K562 (cell line): ENCODE data around the gene MAML1. TPM values are rescaled to one million over a fixed set of nuclear protein-coding genes. Genes with fewer than 3 reads are reported as not detected.

ENCODE experiments used
- ARID1B ChIP-seq: fragments of 450-650 bp; IDR thresholded peaks from 2 replicates; pipeline ENCODE4 v1.6.1; 2016; ENCODE audit warnings: antibody characterized with exemption, mild to moderate bottlenecking, inconsistent platforms
- CBFA2T2 ChIP-seq: fragments of 450-650 bp; conservative IDR thresholded peaks from 2 replicates; pipeline ENCODE4 v1.6.1; 2017; ENCODE audit warnings: mild to moderate bottlenecking
- CBX1 ChIP-seq: sonication (generic); IDR thresholded peaks from 2 replicates; pipeline ENCODE4 v1.6.1; 2016; ENCODE audit warnings: antibody characterized with exemption, low read depth, mild to moderate bottlenecking
- CXXC5 ChIP-seq: fragments of 250-450 bp; sonication (Bioruptor Pico); IDR thresholded peaks from 2 replicates; pipeline ENCODE4 v1.8.0; 2022; ENCODE audit warnings: inconsistent platforms, mild to moderate bottlenecking, moderate library complexity
- DACH1 ChIP-seq: fragments of 450-650 bp; IDR thresholded peaks from 2 replicates; pipeline ENCODE4 v1.6.1; 2018; ENCODE audit not compliant: partially characterized antibody
- KDM2B ChIP-seq: fragments of 250-450 bp; sonication (Bioruptor Pico); IDR thresholded peaks from 2 replicates; pipeline ENCODE4 v1.8.0; 2021; ENCODE audit warnings: mild to moderate bottlenecking, moderate library complexity
- KLF16 ChIP-seq: IDR thresholded peaks from 2 replicates; pipeline ENCODE4 v1.6.1; 2016; ENCODE audit warnings: antibody characterized with exemption
- NRF1 ChIP-seq, 2 experiments: fragments of 450-650 bp; IDR thresholded peaks in 1 of 2; conservative IDR thresholded peaks in 1 of 2; 2 replicates each; pipeline ENCODE4 v1.6.1; 2014; ENCODE audit warnings: mild to moderate bottlenecking in 2 of 2
- POLR2AphosphoS5 ChIP-seq: IDR thresholded peaks from 2 replicates; pipeline ENCODE4 v1.6.1; 2011; ENCODE audit warnings: mild to moderate bottlenecking, low read depth, low read length, moderate library complexity; ENCODE audit not compliant: control insufficient read depth, insufficient read depth
- TAL1 ChIP-seq: fragments of 450-650 bp; IDR thresholded peaks from 2 replicates; pipeline ENCODE4 v1.6.1; 2016; ENCODE audit warnings: mild to moderate bottlenecking
- TEAD4 ChIP-seq, 2 experiments: sonication (generic) in 1 of 2; formaldehyde crosslinking in 1 of 2; IDR thresholded peaks; 2 replicates each; pipeline versions ENCODE4 v1.6.1 to v1.8.0; 2012 to 2022; ENCODE audit warnings: borderline replicate concordance in 1 of 2, inconsistent platforms in 1 of 2, low read length in 1 of 2, mild to moderate bottlenecking in 1 of 2, missing genetic modification reagents in 1 of 2
- ZBTB7A ChIP-seq: IDR thresholded peaks from 2 replicates; pipeline ENCODE4 v1.6.1; 2011; ENCODE audit warnings: low read depth, mild to moderate bottlenecking, low read length, moderate library complexity, borderline replicate concordance; ENCODE audit not compliant: control insufficient read depth
- ZBTB8A ChIP-seq: fragments of 450-650 bp; IDR thresholded peaks from 2 replicates; pipeline ENCODE4 v1.6.1; 2018; ENCODE audit warnings: mild to moderate bottlenecking, moderate library complexity; ENCODE audit not compliant: partially characterized antibody
- ZNF143 ChIP-seq: sonication (generic); formaldehyde crosslinking; IDR thresholded peaks from 2 replicates; pipeline ENCODE4 v1.9.0; 2022; ENCODE audit warnings: mild to moderate bottlenecking, missing genetic modification reagents
- polyA plus RNA-seq, 8 experiments: library from polyadenylated mRNA; depleted of rRNA in 4 of 8; stranded (reverse) in 5 of 8; unstranded in 3 of 8; fragments of >200 nt; fragmentation: Nextera tagmentation in 2 of 8; fragmentation: Illumina TruSeq in 1 of 8; extraction: Ambion mirVana in 2 of 8; extraction: Trizol in 1 of 8; gene quantifications; 2 replicates each; pipeline versions ENCODE4 v1.2.1 to v1.2.3, GENCODE V29; 2011 to 2014; ENCODE audit warnings: inconsistent platforms in 1 of 8, missing spikeins in 1 of 8
- total RNA-seq, 7 experiments: library from RNA; depleted of rRNA in 6 of 7; stranded (reverse); fragments of >200 nt in 6 of 7; fragmentation: Illumina TruSeq in 2 of 7; extraction: Trizol in 2 of 7; gene quantifications; 2 replicates each; pipeline versions ENCODE4 v1.2.1 to v1.2.3, GENCODE V29; 2011 to 2021; ENCODE audit warnings: low replicate concordance in 1 of 7
- TF ChIP-seq, protein P1 (sequence below): sonication (generic); formaldehyde crosslinking; IDR thresholded peaks from 2 replicates; pipeline ENCODE4 v1.8.0; 2022; ENCODE audit warnings: missing genetic modification reagents, mild to moderate bottlenecking, borderline replicate concordance
- TF ChIP-seq, protein P2 (sequence below): IDR thresholded peaks from 2 replicates; pipeline ENCODE4 v1.6.1; 2011; ENCODE audit warnings: borderline replicate concordance, low read depth, mild to moderate bottlenecking, moderate library complexity, low read length; ENCODE audit not compliant: insufficient read depth, poor library complexity, severe bottlenecking
- TF ChIP-seq, protein P3 (sequence below): fragments of 250-450 bp; sonication (Bioruptor Pico); IDR thresholded peaks from 2 replicates; pipeline ENCODE4 v1.8.0; 2022; ENCODE audit warnings: moderate library complexity, mild to moderate bottlenecking, inconsistent platforms
- TF ChIP-seq, protein P4 (sequence below): sonication (generic); formaldehyde crosslinking; IDR thresholded peaks from 2 replicates; pipeline ENCODE4 v1.5.0; 2020; ENCODE audit warnings: missing genetic modification reagents
- TF ChIP-seq, protein P5 (sequence below): IDR thresholded peaks from 2 replicates; pipeline ENCODE4 v1.6.1; 2014; ENCODE audit warnings: antibody characterized with exemption
- TF ChIP-seq, protein P6 (sequence below): fragments of 450-650 bp; formaldehyde crosslinking; IDR thresholded peaks from 2 replicates; pipeline ENCODE4 v1.4.0; 2022; ENCODE audit warnings: missing genetic modification characterization

The MAML1 gene
- total and polyA plus RNA-seq, 9 of the 15 experiments (the other 6 are each of a cell fraction or from before 2014, with no cell fraction given) = 0.32 to 18.4 (median 7.0) TPM

DNA sequence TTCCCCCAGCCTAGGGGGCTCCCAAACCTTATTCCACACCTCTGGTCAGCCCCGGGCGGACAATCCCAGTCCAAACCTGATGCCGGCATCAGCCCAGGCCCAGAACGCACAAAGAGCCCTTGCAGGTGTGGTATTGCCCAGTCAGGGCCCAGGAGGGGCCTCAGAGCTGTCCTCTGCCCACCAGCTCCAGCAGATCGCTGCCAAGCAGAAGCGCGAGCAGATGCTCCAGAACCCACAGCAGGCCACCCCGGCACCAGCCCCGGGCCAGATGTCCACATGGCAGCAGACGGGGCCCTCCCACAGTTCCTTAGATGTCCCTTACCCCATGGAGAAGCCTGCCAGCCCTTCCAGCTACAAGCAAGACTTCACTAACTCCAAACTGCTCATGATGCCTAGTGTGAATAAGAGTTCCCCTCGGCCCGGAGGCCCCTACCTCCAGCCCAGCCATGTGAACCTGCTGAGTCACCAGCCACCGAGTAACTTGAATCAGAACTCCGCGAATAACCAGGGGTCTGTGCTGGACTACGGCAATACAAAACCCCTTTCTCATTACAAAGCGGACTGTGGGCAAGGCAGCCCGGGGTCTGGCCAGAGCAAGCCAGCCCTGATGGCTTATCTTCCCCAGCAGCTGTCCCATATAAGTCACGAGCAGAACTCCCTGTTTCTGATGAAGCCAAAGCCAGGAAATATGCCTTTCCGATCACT lies 33.6 kb downstream of the MAML1 start (continued):
- TF ChIP-seq ZBTB7A (peak; percentile 45; the same call in 1 of the 2 replicates), ZNF143 (CRISPR knock-in tag) (no peak), KDM2B (no peak), TEAD4 (IDR thresholded peaks at IDR 0.05; ENCODE audit: low read length) (peak; percentile 44; the same call in 1 of the 2 replicates), TEAD4 (CRISPR knock-in tag; IDR thresholded peaks at IDR 0.05; ENCODE audit: borderline replicate concordance) (no peak), CBX1 (no peak), CXXC5 (peak; percentile 22; the same call in 1 of the 2 replicates), ARID1B (peak; percentile 82), DACH1 (peak; percentile 38), NRF1 (conservative IDR thresholded peaks at IDR 0.05 in 1 of 2, IDR thresholded peaks at IDR 0.05 in 1 of 2) (0 out of 4 replicates have a peak, but pooled peaks of 1 of the 2 experiments have one; percentile 11), ZBTB8A (no peak), KLF16 (0 out of 2 replicates have a peak, but pooled peaks have one; percentile 17), CBFA2T2 (peak; percentile 56), POLR2AphosphoS5 (0 out of 2 replicates have a peak, but pooled peaks have one; percentile 11), TAL1 (peak; percentile 52; the same call in 1 of the 2 replicates)
- TF ChIP-seq, protein P1, sequence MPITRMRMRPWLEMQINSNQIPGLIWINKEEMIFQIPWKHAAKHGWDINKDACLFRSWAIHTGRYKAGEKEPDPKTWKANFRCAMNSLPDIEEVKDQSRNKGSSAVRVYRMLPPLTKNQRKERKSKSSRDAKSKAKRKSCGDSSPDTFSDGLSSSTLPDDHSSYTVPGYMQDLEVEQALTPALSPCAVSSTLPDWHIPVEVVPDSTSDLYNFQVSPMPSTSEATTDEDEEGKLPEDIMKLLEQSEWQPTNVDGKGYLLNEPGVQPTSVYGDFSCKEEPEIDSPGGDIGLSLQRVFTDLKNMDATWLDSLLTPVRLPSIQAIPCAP (CRISPR knock-in tag) = no peak
- TF ChIP-seq, protein P2, sequence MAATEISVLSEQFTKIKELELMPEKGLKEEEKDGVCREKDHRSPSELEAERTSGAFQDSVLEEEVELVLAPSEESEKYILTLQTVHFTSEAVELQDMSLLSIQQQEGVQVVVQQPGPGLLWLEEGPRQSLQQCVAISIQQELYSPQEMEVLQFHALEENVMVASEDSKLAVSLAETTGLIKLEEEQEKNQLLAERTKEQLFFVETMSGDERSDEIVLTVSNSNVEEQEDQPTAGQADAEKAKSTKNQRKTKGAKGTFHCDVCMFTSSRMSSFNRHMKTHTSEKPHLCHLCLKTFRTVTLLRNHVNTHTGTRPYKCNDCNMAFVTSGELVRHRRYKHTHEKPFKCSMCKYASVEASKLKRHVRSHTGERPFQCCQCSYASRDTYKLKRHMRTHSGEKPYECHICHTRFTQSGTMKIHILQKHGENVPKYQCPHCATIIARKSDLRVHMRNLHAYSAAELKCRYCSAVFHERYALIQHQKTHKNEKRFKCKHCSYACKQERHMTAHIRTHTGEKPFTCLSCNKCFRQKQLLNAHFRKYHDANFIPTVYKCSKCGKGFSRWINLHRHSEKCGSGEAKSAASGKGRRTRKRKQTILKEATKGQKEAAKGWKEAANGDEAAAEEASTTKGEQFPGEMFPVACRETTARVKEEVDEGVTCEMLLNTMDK = no peak
- TF ChIP-seq, protein P3, sequence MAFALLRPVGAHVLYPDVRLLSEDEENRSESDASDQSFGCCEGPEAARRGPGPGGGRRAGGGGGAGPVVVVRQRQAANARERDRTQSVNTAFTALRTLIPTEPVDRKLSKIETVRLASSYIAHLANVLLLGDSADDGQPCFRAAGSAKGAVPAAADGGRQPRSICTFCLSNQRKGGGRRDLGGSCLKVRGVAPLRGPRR (CRISPR knock-in tag) = no peak
- TF ChIP-seq, protein P4, sequence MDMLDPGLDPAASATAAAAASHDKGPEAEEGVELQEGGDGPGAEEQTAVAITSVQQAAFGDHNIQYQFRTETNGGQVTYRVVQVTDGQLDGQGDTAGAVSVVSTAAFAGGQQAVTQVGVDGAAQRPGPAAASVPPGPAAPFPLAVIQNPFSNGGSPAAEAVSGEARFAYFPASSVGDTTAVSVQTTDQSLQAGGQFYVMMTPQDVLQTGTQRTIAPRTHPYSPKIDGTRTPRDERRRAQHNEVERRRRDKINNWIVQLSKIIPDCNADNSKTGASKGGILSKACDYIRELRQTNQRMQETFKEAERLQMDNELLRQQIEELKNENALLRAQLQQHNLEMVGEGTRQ (CRISPR knock-in tag) = peak; percentile 16; the same call in 1 of the 2 replicates
- TF ChIP-seq, protein P5, sequence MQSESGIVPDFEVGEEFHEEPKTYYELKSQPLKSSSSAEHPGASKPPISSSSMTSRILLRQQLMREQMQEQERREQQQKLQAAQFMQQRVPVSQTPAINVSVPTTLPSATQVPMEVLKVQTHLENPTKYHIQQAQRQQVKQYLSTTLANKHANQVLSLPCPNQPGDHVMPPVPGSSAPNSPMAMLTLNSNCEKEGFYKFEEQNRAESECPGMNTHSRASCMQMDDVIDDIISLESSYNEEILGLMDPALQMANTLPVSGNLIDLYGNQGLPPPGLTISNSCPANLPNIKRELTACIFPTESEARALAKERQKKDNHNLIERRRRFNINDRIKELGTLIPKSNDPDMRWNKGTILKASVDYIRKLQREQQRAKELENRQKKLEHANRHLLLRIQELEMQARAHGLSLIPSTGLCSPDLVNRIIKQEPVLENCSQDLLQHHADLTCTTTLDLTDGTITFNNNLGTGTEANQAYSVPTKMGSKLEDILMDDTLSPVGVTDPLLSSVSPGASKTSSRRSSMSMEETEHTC = peak; percentile 72; the same call in 1 of the 2 replicates
- TF ChIP-seq, protein P6, sequence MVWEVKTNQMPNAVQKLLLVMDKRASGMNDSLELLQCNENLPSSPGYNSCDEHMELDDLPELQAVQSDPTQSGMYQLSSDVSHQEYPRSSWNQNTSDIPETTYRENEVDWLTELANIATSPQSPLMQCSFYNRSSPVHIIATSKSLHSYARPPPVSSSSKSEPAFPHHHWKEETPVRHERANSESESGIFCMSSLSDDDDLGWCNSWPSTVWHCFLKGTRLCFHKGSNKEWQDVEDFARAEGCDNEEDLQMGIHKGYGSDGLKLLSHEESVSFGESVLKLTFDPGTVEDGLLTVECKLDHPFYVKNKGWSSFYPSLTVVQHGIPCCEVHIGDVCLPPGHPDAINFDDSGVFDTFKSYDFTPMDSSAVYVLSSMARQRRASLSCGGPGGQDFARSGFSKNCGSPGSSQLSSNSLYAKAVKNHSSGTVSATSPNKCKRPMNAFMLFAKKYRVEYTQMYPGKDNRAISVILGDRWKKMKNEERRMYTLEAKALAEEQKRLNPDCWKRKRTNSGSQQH (CRISPR knock-in tag) = no peak
